Measurements from ENCODE around the gene TSBP1. TPM values are rescaled to one million over a fixed set of nuclear protein-coding genes. Genes with fewer than 3 reads are reported as not detected.
"Not testable (repeated sequence)": the region's sequence is repeated elsewhere in the genome, so short reads cannot be mapped to it uniquely, and the experiment has no call there.

The TSBP1 gene
- total and polyA plus RNA-seq, 2 experiments from 2014 or later = not detected

- Histone ChIP-seq H3K36me3 (replicated peaks; ENCODE audit: insufficient read depth, low read depth) (no peaks in the 10 kb centered on the region), H2AFZ (no peak overlapping the region), H3K4me2 (no peak overlapping the region), H3K27me3 (no peaks in the 10 kb centered on the region), H3K4me3 (no peak overlapping the region), H3K27ac (no peak overlapping the region), H3K79me2 (no peaks in the 10 kb centered on the region), H4K20me1 (ENCODE audit: insufficient read depth, poor library complexity, severe bottlenecking) (no peaks in the 10 kb centered on the region), H3K9me2 (replicated peaks; ENCODE audit: insufficient read depth) (no peaks in the 10 kb centered on the region), H3K4me1 (ENCODE audit: insufficient read depth) (no peaks in the 10 kb centered on the region), H3K9me3 (ENCODE audit: low read depth) (no peaks in the 10 kb centered on the region)
- DNase-seq (ENCODE audit: low spot score) = no peak
- no peak for TF ChIP-seq EZH2 (IDR thresholded peaks at IDR 0.05; ENCODE audit: borderline replicate concordance)
- no peak for TF ChIP-seq EZH2phosphoT487 (IDR thresholded peaks at IDR 0.05; ENCODE audit: low read depth, severe bottlenecking, unreplicated experiment)
- TF ChIP-seq, protein P1, sequence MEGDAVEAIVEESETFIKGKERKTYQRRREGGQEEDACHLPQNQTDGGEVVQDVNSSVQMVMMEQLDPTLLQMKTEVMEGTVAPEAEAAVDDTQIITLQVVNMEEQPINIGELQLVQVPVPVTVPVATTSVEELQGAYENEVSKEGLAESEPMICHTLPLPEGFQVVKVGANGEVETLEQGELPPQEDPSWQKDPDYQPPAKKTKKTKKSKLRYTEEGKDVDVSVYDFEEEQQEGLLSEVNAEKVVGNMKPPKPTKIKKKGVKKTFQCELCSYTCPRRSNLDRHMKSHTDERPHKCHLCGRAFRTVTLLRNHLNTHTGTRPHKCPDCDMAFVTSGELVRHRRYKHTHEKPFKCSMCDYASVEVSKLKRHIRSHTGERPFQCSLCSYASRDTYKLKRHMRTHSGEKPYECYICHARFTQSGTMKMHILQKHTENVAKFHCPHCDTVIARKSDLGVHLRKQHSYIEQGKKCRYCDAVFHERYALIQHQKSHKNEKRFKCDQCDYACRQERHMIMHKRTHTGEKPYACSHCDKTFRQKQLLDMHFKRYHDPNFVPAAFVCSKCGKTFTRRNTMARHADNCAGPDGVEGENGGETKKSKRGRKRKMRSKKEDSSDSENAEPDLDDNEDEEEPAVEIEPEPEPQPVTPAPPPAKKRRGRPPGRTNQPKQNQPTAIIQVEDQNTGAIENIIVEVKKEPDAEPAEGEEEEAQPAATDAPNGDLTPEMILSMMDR (IDR thresholded peaks at IDR 0.05; ENCODE audit: poor library complexity) = no peak
- whole genome bisulfite sequencing (ENCODE audit: low lambda C conversion rate, missing lambda C conversion rate) = 91% methylated on average over 1 of the region's 1 CpG
These were observed 80.2 kb downstream of the TSBP1 start for GRCh38 chr6:32291543-32291942.

- no peak overlapping the region for H3K27ac ChIP-seq
- H3K79me2 ChIP-seq = no peaks in the 10 kb centered on the region
- TF ChIP-seq EZH2phosphoT487 (IDR thresholded peaks at IDR 0.05; ENCODE audit: low read depth, severe bottlenecking, unreplicated experiment) (no peak), EZH2 (IDR thresholded peaks at IDR 0.05; ENCODE audit: borderline replicate concordance) (no peak)
- TF ChIP-seq, protein P1 (IDR thresholded peaks at IDR 0.05; ENCODE audit: poor library complexity) = no peak
- no peaks in the 10 kb centered on the region for H4K20me1 ChIP-seq (ENCODE audit: insufficient read depth, poor library complexity, severe bottlenecking)
- H3K4me3 ChIP-seq = no peak overlapping the region
- H3K9me2 ChIP-seq (replicated peaks; ENCODE audit: insufficient read depth) = no peaks in the 10 kb centered on the region
- H3K4me2 ChIP-seq = no peak overlapping the region
- DNase-seq (ENCODE audit: low spot score) = no peak
- H3K27me3 ChIP-seq = no peaks in the 10 kb centered on the region
- no peaks in the 10 kb centered on the region for H3K4me1 ChIP-seq (ENCODE audit: insufficient read depth)
- H2AFZ ChIP-seq = no peak overlapping the region
- no peaks in the 10 kb centered on the region for H3K9me3 ChIP-seq (ENCODE audit: low read depth)
- H3K36me3 ChIP-seq (replicated peaks; ENCODE audit: insufficient read depth, low read depth) = no peaks in the 10 kb centered on the region
These were observed 80.7 kb downstream of the TSBP1 start for GRCh38 chr6:32290886-32291450.

DNA sequence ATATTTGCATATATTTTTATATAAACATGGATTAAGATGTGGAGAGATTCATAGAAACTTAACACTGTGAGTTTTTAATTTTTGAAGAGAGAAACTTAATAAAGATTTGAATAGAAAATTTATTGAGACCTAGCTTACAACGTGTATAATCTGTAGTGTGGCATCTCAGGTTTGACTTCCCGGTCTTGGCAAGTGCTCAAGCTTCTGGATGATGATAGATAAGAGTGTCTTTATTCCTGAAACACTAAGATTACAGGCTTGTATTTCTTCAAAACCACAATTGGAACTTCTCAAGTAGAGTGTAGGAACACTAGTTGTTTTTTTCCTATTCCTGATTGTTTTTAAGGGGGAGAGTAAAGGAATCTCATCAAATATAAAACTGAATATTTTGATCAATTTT is 83.3 kb downstream of the TSBP1 start:
- no peaks in the 10 kb centered on the region for H3K27me3 ChIP-seq
- no peak for TF ChIP-seq EZH2phosphoT487 (IDR thresholded peaks at IDR 0.05; ENCODE audit: low read depth, severe bottlenecking, unreplicated experiment)
- TF ChIP-seq, protein P1 (IDR thresholded peaks at IDR 0.05; ENCODE audit: poor library complexity) = no peak
- TF ChIP-seq EZH2 (IDR thresholded peaks at IDR 0.05; ENCODE audit: borderline replicate concordance) = no peak
- H3K27ac ChIP-seq = no peak overlapping the region
- no peak for DNase-seq (ENCODE audit: low spot score)
- H3K4me3 ChIP-seq = no peak overlapping the region
- H3K9me3 ChIP-seq (ENCODE audit: low read depth) = no peaks in the 10 kb centered on the region
- no peaks in the 10 kb centered on the region for H3K4me1 ChIP-seq (ENCODE audit: insufficient read depth)
- H4K20me1 ChIP-seq (ENCODE audit: insufficient read depth, poor library complexity, severe bottlenecking) = no peaks in the 10 kb centered on the region
- no peak overlapping the region for H2AFZ ChIP-seq
- H3K9me2 ChIP-seq (replicated peaks; ENCODE audit: insufficient read depth) = no peaks in the 10 kb centered on the region
- H3K79me2 ChIP-seq = no peaks in the 10 kb centered on the region
- H3K36me3 ChIP-seq (replicated peaks; ENCODE audit: insufficient read depth, low read depth) = no peaks in the 10 kb centered on the region
- 81% methylated on average over 2 of the region's 2 CpGs for WGBS (ENCODE audit: low lambda C conversion rate, missing lambda C conversion rate)
- no peak overlapping the region for H3K4me2 ChIP-seq

DNA sequence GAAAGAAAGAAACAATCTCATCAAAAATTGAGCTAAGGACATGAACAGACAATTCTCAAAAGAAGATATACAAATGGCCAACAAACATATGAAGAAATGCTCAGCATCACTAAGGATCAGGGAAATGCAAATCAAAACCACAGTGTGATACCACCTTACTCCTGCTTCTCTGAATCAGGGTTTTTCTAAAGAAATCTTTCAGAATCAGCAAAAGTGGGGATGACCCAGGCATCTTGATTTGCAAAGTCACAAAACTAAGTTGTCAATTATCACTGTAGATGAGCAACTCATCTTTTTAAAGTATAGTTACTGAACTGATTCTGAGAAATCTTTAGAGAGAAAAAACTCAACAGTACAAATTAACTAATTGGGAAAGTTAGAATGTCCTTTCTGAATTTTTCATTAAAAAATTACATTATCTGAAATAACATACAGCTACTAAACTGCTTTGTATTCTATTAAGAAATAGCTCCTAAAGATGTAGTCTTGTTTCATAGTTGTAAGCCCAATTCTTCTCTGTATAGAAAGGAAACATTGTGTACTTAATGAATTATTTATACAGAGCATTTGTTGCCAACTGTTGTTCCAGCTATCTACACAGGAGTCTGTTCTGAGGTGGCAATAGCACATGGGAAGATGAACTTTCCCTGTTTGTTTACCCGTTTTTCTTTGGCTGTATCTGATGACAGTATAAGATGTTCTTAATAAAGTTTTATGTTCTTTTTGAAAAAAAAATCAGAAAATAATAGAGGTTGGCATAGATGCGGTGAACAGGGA is 97.7 kb downstream of the TSBP1 start:
- not testable (repeated sequence) for H4K20me1 ChIP-seq (ENCODE audit: insufficient read depth, poor library complexity, severe bottlenecking); H2AFZ ChIP-seq; H3K9me3 ChIP-seq (ENCODE audit: low read depth); H3K79me2 ChIP-seq; H3K9me2 ChIP-seq (replicated peaks; ENCODE audit: insufficient read depth); H3K4me3 ChIP-seq; H3K4me2 ChIP-seq; H3K4me1 ChIP-seq (ENCODE audit: insufficient read depth); H3K27ac ChIP-seq; DNase-seq (ENCODE audit: low spot score); H3K36me3 ChIP-seq (replicated peaks; ENCODE audit: insufficient read depth, low read depth); H3K27me3 ChIP-seq
- WGBS (ENCODE audit: low lambda C conversion rate, missing lambda C conversion rate) = 92% methylated on average over 2 of the region's 2 CpGs
